SW 1271 (cell line): ENCODE measurements around the gene TRIP11.

ENCODE experiments used
- DNase-seq, 2 experiments: peaks; one replicate each; lab custom pipeline; 2025; lab: John Stamatoyannopoulos, UW

Gene TRIP11

GRCh38 chr14:91955168-91955567, 84.7 kb downstream of the TRIP11 start:
- no peak for DNase-seq

- no peak for DNase-seq
Measured at GRCh38 chr14:91953170-91953985, 86.5 kb downstream of the TRIP11 start.

GRCh38 chr14:91947475-91948184, 92.2 kb downstream of the TRIP11 start, which contains the start of gene FBLN5:
TSS of gene FBLN5 (minus strand) at chr14:91947694. CDS start at chr14:91947229, 465 bp downstream.
- DNase-seq = no peak

GRCh38 chr14:91946622-91947474, 93.0 kb downstream of the TRIP11 start:
- no peak for DNase-seq

- no peak for DNase-seq
Measured at GRCh38 chr14:91945751-91946621, 93.9 kb downstream of the TRIP11 start.

GRCh38 chr14:91942946-91943345, 96.9 kb downstream of the TRIP11 start:
- DNase-seq = no peak

GRCh38 chr14:91942128-91942527, 97.7 kb downstream of the TRIP11 start:
- DNase-seq = no peak

- no peak for DNase-seq
Measured at GRCh38 chr14:91940209-91940608, 99.7 kb downstream of the TRIP11 start.

- DNase-seq = no peak
Measured at GRCh38 chr14:91935586-91935985, 104.3 kb downstream of the TRIP11 start.

- no peak for DNase-seq
Measured at GRCh38 chr14:91934554-91935285, 105.1 kb downstream of the TRIP11 start.

- DNase-seq = no peak
Measured at GRCh38 chr14:91931478-91932088, 108.3 kb downstream of the TRIP11 start.

- DNase-seq = no peak
Measured at GRCh38 chr14:91929700-91930099, 110.2 kb downstream of the TRIP11 start.

- no peak for DNase-seq
Measured at GRCh38 chr14:91927800-91928199, 112.1 kb downstream of the TRIP11 start.

- DNase-seq = no peak
Measured at GRCh38 chr14:91927191-91927590, 112.7 kb downstream of the TRIP11 start.

- DNase-seq = no peak
Measured at GRCh38 chr14:91926131-91926890, 113.5 kb downstream of the TRIP11 start.

- no peak for DNase-seq
Measured at GRCh38 chr14:91925727-91926121, 114.1 kb downstream of the TRIP11 start.

GRCh38 chr14:91925001-91925726, 114.7 kb downstream of the TRIP11 start:
- DNase-seq = no peak

GRCh38 chr14:91920526-91920925, 119.3 kb downstream of the TRIP11 start:
- no peak for DNase-seq

GRCh38 chr14:91919814-91920213, 120.0 kb downstream of the TRIP11 start:
- no peak for DNase-seq
